ENCODE results near the gene CSPG5.

CSPG5 gene

GRCh38 chr3:47578691-47579632, at the start of gene CSPG5:
Gene CSPG5, minus strand, starts transcription at chr3:47578865. Its CDS starts 172 bp downstream, at chr3:47578693.
- TF ChIP-seq, protein P1, sequence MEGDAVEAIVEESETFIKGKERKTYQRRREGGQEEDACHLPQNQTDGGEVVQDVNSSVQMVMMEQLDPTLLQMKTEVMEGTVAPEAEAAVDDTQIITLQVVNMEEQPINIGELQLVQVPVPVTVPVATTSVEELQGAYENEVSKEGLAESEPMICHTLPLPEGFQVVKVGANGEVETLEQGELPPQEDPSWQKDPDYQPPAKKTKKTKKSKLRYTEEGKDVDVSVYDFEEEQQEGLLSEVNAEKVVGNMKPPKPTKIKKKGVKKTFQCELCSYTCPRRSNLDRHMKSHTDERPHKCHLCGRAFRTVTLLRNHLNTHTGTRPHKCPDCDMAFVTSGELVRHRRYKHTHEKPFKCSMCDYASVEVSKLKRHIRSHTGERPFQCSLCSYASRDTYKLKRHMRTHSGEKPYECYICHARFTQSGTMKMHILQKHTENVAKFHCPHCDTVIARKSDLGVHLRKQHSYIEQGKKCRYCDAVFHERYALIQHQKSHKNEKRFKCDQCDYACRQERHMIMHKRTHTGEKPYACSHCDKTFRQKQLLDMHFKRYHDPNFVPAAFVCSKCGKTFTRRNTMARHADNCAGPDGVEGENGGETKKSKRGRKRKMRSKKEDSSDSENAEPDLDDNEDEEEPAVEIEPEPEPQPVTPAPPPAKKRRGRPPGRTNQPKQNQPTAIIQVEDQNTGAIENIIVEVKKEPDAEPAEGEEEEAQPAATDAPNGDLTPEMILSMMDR (IDR thresholded peaks at IDR 0.05), result no peak

- TF ChIP-seq, protein P1 (IDR thresholded peaks at IDR 0.05), result no peak
Observed at GRCh38 chr3:47628426-47628825, 49.8 kb upstream of the CSPG5 start.

GRCh38 chr3:47622671-47623461, 44.2 kb upstream of the CSPG5 start:
- TF ChIP-seq, protein P1 (IDR thresholded peaks at IDR 0.05), result no peak

DNA sequence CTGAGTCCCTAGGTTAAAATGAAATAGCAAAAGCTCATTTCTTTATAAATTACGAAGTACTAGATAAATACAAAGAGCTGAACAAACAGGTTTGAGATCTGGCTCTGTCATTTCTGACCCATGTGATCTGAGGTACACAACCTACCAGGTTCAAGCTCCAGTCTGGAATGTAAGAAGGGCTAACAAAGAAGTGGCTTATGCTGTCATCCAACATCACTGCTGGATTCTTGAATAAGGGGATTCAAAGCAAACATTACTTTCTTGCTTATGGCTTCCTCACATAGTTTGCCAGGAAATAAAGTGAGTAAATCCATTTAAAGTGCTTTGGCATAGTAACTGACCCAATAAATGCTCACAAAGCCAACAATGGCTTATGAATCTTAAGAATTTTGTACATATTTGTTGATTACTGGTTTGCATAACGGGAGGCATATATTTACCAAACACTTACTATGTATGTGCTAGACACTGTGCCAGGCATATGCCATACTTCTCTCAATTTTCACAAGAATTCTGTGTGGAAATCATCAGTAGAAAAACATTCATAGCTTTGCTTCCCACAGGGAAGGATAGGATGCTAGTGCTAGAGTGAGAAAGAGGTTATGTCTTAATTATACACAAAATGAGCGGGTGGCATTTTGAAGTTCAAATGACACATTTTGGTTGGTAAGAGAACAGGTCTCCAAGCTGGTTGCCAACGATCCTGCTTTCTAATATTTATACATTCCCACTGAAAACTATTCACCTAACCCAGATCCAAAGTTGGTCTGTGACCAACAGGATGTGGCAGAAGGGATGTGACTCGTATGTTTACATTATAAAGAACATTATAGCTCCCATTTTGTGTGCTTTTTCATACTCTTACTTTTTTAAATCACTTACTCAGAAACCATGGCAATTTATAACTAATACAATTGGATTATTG, 38.7 kb upstream of the CSPG5 start:
- TF ChIP-seq, protein P1 (IDR thresholded peaks at IDR 0.05), result no peak

- TF ChIP-seq, protein P1 (IDR thresholded peaks at IDR 0.05), result no peak
Observed at GRCh38 chr3:47614788-47615187, 36.1 kb upstream of the CSPG5 start.

GRCh38 chr3:47613722-47614121, 35.1 kb upstream of the CSPG5 start:
- TF ChIP-seq, protein P1 (IDR thresholded peaks at IDR 0.05), result no peak

DNA sequence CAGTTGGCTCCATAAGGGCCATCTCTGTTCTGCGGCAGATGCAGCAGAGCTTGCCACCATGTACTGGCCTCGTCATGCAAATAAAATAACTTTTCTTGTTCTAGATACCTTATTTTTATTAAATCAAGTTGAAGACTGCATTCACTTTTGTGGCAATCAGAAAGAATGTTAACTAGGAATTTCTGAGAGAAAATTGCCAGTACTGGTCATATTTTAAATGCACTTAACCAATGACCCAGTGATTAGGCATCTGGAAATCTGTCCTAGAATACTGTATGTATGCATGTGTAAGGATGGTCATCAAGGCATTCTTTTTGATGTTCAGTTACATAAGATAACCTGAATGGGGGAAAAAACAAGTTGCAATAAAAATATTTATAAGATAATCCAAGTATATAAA, 34.2 kb upstream of the CSPG5 start:
- TF ChIP-seq, protein P1 (IDR thresholded peaks at IDR 0.05), result no peak

Data from LNCAP (cell line).